Stimulated activated effector memory CD8-positive, alpha-beta T cell treated with anti-CD3 and anti-CD28 coated beads, Interleukin-12 subunit alpha, Interleukin-12 subunit beta, amount 100 ng/mL, for 72 hours (primary cell): ENCODE data around the gene LRRC4C.

Source experiments
- ATAC-seq: fragments of 150-1000 bp; cut with Tn5 transposase; 2 replicates; pipeline ENCODE4 v1.10.0; 2021
- DNase-seq, 2 donors: peaks; one replicate each; pipeline ENCODE4 v3.0.0; 2021 to 2022; ENCODE audit warnings: low spot score in 2 of 2
- H3K27ac Mint-ChIP-seq: one replicate; pipeline ENCODE4 v1.8.0; 2022; ENCODE audit warnings: mild to moderate bottlenecking, mixed read lengths
- H3K36me3 Mint-ChIP-seq: one replicate; pipeline ENCODE4 v1.8.0; 2022; ENCODE audit warnings: mild to moderate bottlenecking, mixed read lengths
- H3K4me1 Mint-ChIP-seq: one replicate; pipeline ENCODE4 v1.8.0; 2022; ENCODE audit warnings: mixed read lengths
- H3K4me3 Mint-ChIP-seq: one replicate; pipeline ENCODE4 v1.8.0; 2022; ENCODE audit warnings: mild to moderate bottlenecking, mixed read lengths
- H3K9me3 Mint-ChIP-seq: one replicate; pipeline ENCODE4 v1.8.0; 2022; ENCODE audit warnings: mixed read lengths

The LRRC4C gene

GRCh38 chr11:40292721-40293508, 1166.5 kb downstream of the LRRC4C start:
- DNase-seq (no peak), ATAC-seq (no peak)
- no peaks in the 10 kb centered on the region for H3K36me3 Mint-ChIP-seq
- peaks cover 7% of the 10 kb centered on the region for H3K9me3 Mint-ChIP-seq
- H3K4me3 Mint-ChIP-seq, result no peak overlapping the region
- no peak overlapping the region for H3K27ac Mint-ChIP-seq
- H3K4me1 Mint-ChIP-seq, result peaks cover 7% of the 10 kb centered on the region

GRCh38 chr11:40291741-40292140, 1167.7 kb downstream of the LRRC4C start:
- peaks cover 7% of the 10 kb centered on the region for H3K4me1 Mint-ChIP-seq
- DNase-seq (no peak), ATAC-seq (no peak)
- H3K4me3 Mint-ChIP-seq, result no peak overlapping the region
- peaks cover 4% of the 10 kb centered on the region for H3K9me3 Mint-ChIP-seq
- H3K36me3 Mint-ChIP-seq, result no peaks in the 10 kb centered on the region
- no peak overlapping the region for H3K27ac Mint-ChIP-seq

- H3K4me3 Mint-ChIP-seq, result no peak overlapping the region
These were observed 1168.1 kb downstream of the LRRC4C start for GRCh38 chr11:40291329-40291728.

GRCh38 chr11:40290171-40290631, 1169.3 kb downstream of the LRRC4C start:
- ATAC-seq (no peak), DNase-seq (no peak)
- Mint-ChIP-seq H3K9me3 (peaks cover 4% of the 10 kb centered on the region), H3K27ac (no peak overlapping the region), H3K36me3 (no peaks in the 10 kb centered on the region), H3K4me3 (no peak overlapping the region), H3K4me1 (peaks cover 7% of the 10 kb centered on the region)

More at GRCh38 chr11:40291329-40291728, 1168.1 kb downstream of the LRRC4C start:
- H3K27ac Mint-ChIP-seq, result no peak overlapping the region
- peaks cover 7% of the 10 kb centered on the region for H3K4me1 Mint-ChIP-seq
- H3K36me3 Mint-ChIP-seq, result no peaks in the 10 kb centered on the region
- peaks cover 4% of the 10 kb centered on the region for H3K9me3 Mint-ChIP-seq
- no peak for DNase-seq
- no peak for ATAC-seq

- peaks cover 7% of the 10 kb centered on the region for H3K4me1 Mint-ChIP-seq
These were observed 1170.1 kb downstream of the LRRC4C start for GRCh38 chr11:40289370-40289769.

GRCh38 chr11:40287916-40288803, 1171.3 kb downstream of the LRRC4C start:
- no peaks in the 10 kb centered on the region for H3K4me1 Mint-ChIP-seq
- H3K4me3 Mint-ChIP-seq, result no peak overlapping the region
- peaks cover 8% of the 10 kb centered on the region for H3K9me3 Mint-ChIP-seq
- ATAC-seq, result no peak
- no peak overlapping the region for H3K27ac Mint-ChIP-seq
- H3K36me3 Mint-ChIP-seq, result no peaks in the 10 kb centered on the region
- DNase-seq, result no peak

More at GRCh38 chr11:40289370-40289769, 1170.1 kb downstream of the LRRC4C start:
- ATAC-seq, result no peak
- Mint-ChIP-seq H3K27ac (no peak overlapping the region), H3K9me3 (peaks cover 6% of the 10 kb centered on the region), H3K4me3 (no peak overlapping the region), H3K36me3 (no peaks in the 10 kb centered on the region)
- DNase-seq, result no peak

- ATAC-seq, result no peak
- no peak for DNase-seq
- H3K4me1 Mint-ChIP-seq, result no peaks in the 10 kb centered on the region
- no peaks in the 10 kb centered on the region for H3K36me3 Mint-ChIP-seq
- H3K9me3 Mint-ChIP-seq, result peaks cover 11% of the 10 kb centered on the region
- H3K27ac Mint-ChIP-seq, result no peak overlapping the region
- H3K4me3 Mint-ChIP-seq, result no peak overlapping the region
These were observed 1173.3 kb downstream of the LRRC4C start for GRCh38 chr11:40286137-40286536.

- ATAC-seq, result no peak
- no peaks in the 10 kb centered on the region for H3K36me3 Mint-ChIP-seq
- H3K9me3 Mint-ChIP-seq, result peaks cover 14% of the 10 kb centered on the region
- H3K4me1 Mint-ChIP-seq, result no peaks in the 10 kb centered on the region
- no peak overlapping the region for H3K27ac Mint-ChIP-seq
- H3K4me3 Mint-ChIP-seq, result no peak overlapping the region
- no peak for DNase-seq
These were observed 1173.9 kb downstream of the LRRC4C start for GRCh38 chr11:40285558-40285957.

- no peak overlapping the region for H3K4me3 Mint-ChIP-seq
These were observed 1178.3 kb downstream of the LRRC4C start for GRCh38 chr11:40281052-40281580.

GRCh38 chr11:40280159-40281051, 1179.0 kb downstream of the LRRC4C start:
- Mint-ChIP-seq H3K9me3 (peaks cover 27% of the 10 kb centered on the region), H3K27ac (no peak overlapping the region), H3K36me3 (no peaks in the 10 kb centered on the region)

More at GRCh38 chr11:40281052-40281580, 1178.3 kb downstream of the LRRC4C start:
- Mint-ChIP-seq H3K36me3 (no peaks in the 10 kb centered on the region), H3K4me1 (no peaks in the 10 kb centered on the region), H3K9me3 (peaks cover 22% of the 10 kb centered on the region), H3K27ac (no peak overlapping the region)
- DNase-seq (no peak), ATAC-seq (no peak)

GRCh38 chr11:40276960-40277359, 1182.5 kb downstream of the LRRC4C start:
- ATAC-seq (no peak), DNase-seq (no peak)
- no peaks in the 10 kb centered on the region for H3K4me1 Mint-ChIP-seq
- no peak overlapping the region for H3K4me3 Mint-ChIP-seq
- peaks cover 22% of the 10 kb centered on the region for H3K9me3 Mint-ChIP-seq
- H3K27ac Mint-ChIP-seq, result no peak overlapping the region
- H3K36me3 Mint-ChIP-seq, result no peaks in the 10 kb centered on the region

More at GRCh38 chr11:40280159-40281051, 1179.0 kb downstream of the LRRC4C start:
- no peak for DNase-seq
- no peak for ATAC-seq
- Mint-ChIP-seq H3K4me1 (no peaks in the 10 kb centered on the region), H3K4me3 (no peak overlapping the region)

GRCh38 chr11:40274017-40274416, 1185.4 kb downstream of the LRRC4C start:
- Mint-ChIP-seq H3K27ac (no peak overlapping the region), H3K36me3 (no peaks in the 10 kb centered on the region)

GRCh38 chr11:40273192-40273732, 1186.2 kb downstream of the LRRC4C start:
- peaks cover 21% of the 10 kb centered on the region for H3K9me3 Mint-ChIP-seq

More at GRCh38 chr11:40274017-40274416, 1185.4 kb downstream of the LRRC4C start:
- ATAC-seq (no peak), DNase-seq (no peak)
- Mint-ChIP-seq H3K4me3 (no peak overlapping the region), H3K9me3 (peaks cover 19% of the 10 kb centered on the region), H3K4me1 (no peaks in the 10 kb centered on the region)

GRCh38 chr11:40271361-40271760, 1188.1 kb downstream of the LRRC4C start:
- Mint-ChIP-seq H3K27ac (no peak overlapping the region), H3K9me3 (peaks cover 18% of the 10 kb centered on the region), H3K36me3 (no peaks in the 10 kb centered on the region), H3K4me3 (no peak overlapping the region), H3K4me1 (no peaks in the 10 kb centered on the region)
- no peak for ATAC-seq
- DNase-seq, result no peak

More at GRCh38 chr11:40273192-40273732, 1186.2 kb downstream of the LRRC4C start:
- ATAC-seq, result no peak
- Mint-ChIP-seq H3K36me3 (no peaks in the 10 kb centered on the region), H3K27ac (no peak overlapping the region), H3K4me3 (no peak overlapping the region), H3K4me1 (no peaks in the 10 kb centered on the region)
- no peak for DNase-seq
